Naive thymus-derived CD8-positive, alpha-beta T cell (primary cell): ENCODE data around the gene CEP290. TPM values are rescaled to one million over a fixed set of nuclear protein-coding genes. Genes with fewer than 3 reads are reported as not detected.

Experiments
- ATAC-seq, 2 donors: fragments of 150-1000 bp; cut with Tn5 transposase in 1 of 2; sonication (Bioruptor Pico), chemical (Tn5 transposase) in 1 of 2; 1 replicate in 1 of 2; 2 replicates in 1 of 2; pipeline ENCODE4 v1.10.0; 2021; ENCODE audit warnings: mild to moderate bottlenecking in 2 of 2, moderate library complexity in 2 of 2
- POLR2A ChIA-PET: fragments of 350-600 bp; sonication (Branson Sonifier 250); formaldehyde crosslinking; loops from one replicate; lab custom pipeline; 2021; ENCODE audit warnings: antibody characterized with exemption; lab: Charles Lee
- DNase-seq, 10 donors: peaks; one replicate each; pipeline versions ENCODE4 v3.0.0 to v3.0.0-alpha.2; 2020 to 2022
- H3K27ac Mint-ChIP-seq, 10 donors: one replicate each; pipeline ENCODE4 v1.8.0; 2020 to 2022; ENCODE audit warnings: mild to moderate bottlenecking in 10 of 10, mixed read lengths in 10 of 10, moderate library complexity in 4 of 10, inconsistent platforms in 1 of 10
- H3K27me3 Mint-ChIP-seq, 5 donors: one replicate each; pipeline ENCODE4 v1.8.0; 2021 to 2022; ENCODE audit warnings: mixed read lengths in 5 of 5
- H3K36me3 Mint-ChIP-seq, 3 donors: one replicate each; pipeline ENCODE4 v1.8.0; 2020 to 2022; ENCODE audit warnings: mixed read lengths in 3 of 3, mild to moderate bottlenecking in 2 of 3, inconsistent platforms in 1 of 3
- H3K4me1 Mint-ChIP-seq, 4 donors: one replicate each; pipeline ENCODE4 v1.8.0; 2021 to 2022; ENCODE audit warnings: mixed read lengths in 4 of 4
- H3K4me3 Mint-ChIP-seq, 10 donors: one replicate each; pipeline ENCODE4 v1.8.0; 2020 to 2022; ENCODE audit warnings: mild to moderate bottlenecking in 10 of 10, mixed read lengths in 10 of 10, moderate library complexity in 6 of 10, inconsistent platforms in 1 of 10
- H3K9me3 Mint-ChIP-seq, 9 donors: one replicate each; pipeline ENCODE4 v1.8.0; 2020 to 2022; ENCODE audit warnings: mixed read lengths in 9 of 9, mild to moderate bottlenecking in 3 of 9, inconsistent platforms in 1 of 9, moderate library complexity in 1 of 9
- polyA plus RNA-seq, 3 donors: library from polyadenylated mRNA; unstranded; fragments of 300-500 nt; fragmentation: Illumina TruSeq; gene quantifications; one replicate each; pipeline ENCODE4 v1.2.3, GENCODE V29; 2021
- total RNA-seq, 8 experiments: library from RNA in 2 of 8; stranded (reverse) in 2 of 8; gene quantifications; one replicate each; pipeline ENCODE4 v1.2.3 and lab custom pipeline; 2021 to 2026

Gene CEP290
- total and polyA plus RNA-seq, 5 experiments from 2014 or later = 4.3 to 22.3 (median 6.5) TPM

GRCh38 chr12:88081247-88081646 lies 60.6 kb downstream of the CEP290 start:
- Mint-ChIP-seq H3K27me3 (no peaks in the 10 kb centered on the region), H3K9me3 (no peaks in the 10 kb centered on the region), H3K4me1 (no peaks in the 10 kb centered on the region), H3K4me3 (no peak overlapping the region), H3K36me3 (peaks cover 8 to 84% (median 27%) of the 10 kb centered on the region in 3 donors), H3K27ac (no peak overlapping the region)
- no peak for ATAC-seq
- POLR2A ChIA-PET = no interaction called here
- no peak for DNase-seq

DNA sequence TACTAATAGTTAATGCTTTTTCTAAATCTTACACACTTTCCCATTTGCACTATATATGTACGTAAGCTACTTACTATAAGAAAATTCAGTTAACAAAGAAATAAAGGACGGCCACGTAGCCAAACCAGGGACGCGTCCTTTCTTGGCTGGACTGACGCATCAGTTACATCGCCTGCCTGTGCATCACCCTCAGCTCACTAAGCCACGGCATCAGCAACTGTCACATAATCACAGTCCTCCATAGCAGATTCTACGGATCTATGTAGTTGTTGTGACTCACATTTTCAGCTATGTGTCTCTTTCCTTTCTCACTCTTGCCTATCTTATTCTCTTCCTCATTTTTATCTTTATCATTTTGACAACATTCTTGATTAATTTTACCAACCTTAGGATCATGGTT lies 74.6 kb downstream of the CEP290 start:
- no peak for ATAC-seq
- no peak overlapping the region for H3K4me3 Mint-ChIP-seq
- H3K9me3 Mint-ChIP-seq = no peaks in the 10 kb centered on the region
- peak overlapping the region in 1 of 10 donors; percentile 45 for H3K27ac Mint-ChIP-seq
- H3K4me1 Mint-ChIP-seq = peaks cover 0 to 8% (median 1%) of the 10 kb centered on the region in 4 donors
- no peaks in the 10 kb centered on the region for H3K27me3 Mint-ChIP-seq
- DNase-seq = no peak
- peaks cover 10 to 57% (median 25%) of the 10 kb centered on the region in 3 donors for H3K36me3 Mint-ChIP-seq
- POLR2A ChIA-PET = no interaction called here

DNA sequence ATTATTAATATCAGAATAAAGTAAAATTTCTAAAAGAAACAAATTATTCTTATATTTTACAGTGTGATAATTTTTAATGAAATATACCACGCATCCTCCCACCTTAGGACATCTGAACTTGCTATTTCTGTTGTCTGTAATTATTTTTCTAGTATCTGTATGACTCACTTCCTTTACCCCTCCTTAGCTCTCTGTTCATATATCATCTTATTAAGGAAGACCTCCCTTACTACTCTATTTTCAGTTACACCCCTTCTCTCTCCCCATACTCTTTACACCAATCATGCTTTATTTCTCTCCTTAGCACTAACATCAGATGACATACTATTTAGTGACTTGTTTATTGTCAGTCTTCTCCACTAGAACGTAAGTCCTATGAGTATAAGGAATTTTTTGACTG lies 78.5 kb downstream of the CEP290 start:
- H3K4me1 Mint-ChIP-seq = peaks cover 0 to 8% (median 1%) of the 10 kb centered on the region in 4 donors
- H3K4me3 Mint-ChIP-seq = no peak overlapping the region
- peaks cover 0 to 53% (median 26%) of the 10 kb centered on the region in 3 donors for H3K36me3 Mint-ChIP-seq
- peak overlapping the region in 3 of 10 donors; percentile 4 to 20 (median 5) for H3K27ac Mint-ChIP-seq
- H3K9me3 Mint-ChIP-seq = no peaks in the 10 kb centered on the region
- no peaks in the 10 kb centered on the region for H3K27me3 Mint-ChIP-seq
- DNase-seq (no peak), ATAC-seq (no peak)
- POLR2A ChIA-PET = no interaction called here

- DNase-seq = no peak
- H3K4me1 Mint-ChIP-seq = peaks cover 0 to 8% (median 1%) of the 10 kb centered on the region in 4 donors
- H3K27me3 Mint-ChIP-seq = no peaks in the 10 kb centered on the region
- H3K36me3 Mint-ChIP-seq = peaks cover 0 to 58% (median 28%) of the 10 kb centered on the region in 3 donors
- POLR2A ChIA-PET = no interaction called here
- H3K9me3 Mint-ChIP-seq = no peaks in the 10 kb centered on the region
- H3K27ac Mint-ChIP-seq = no peak overlapping the region
- no peak for ATAC-seq
- no peak overlapping the region for H3K4me3 Mint-ChIP-seq
Measured at GRCh38 chr12:88062474-88062873, 79.4 kb downstream of the CEP290 start.

DNA sequence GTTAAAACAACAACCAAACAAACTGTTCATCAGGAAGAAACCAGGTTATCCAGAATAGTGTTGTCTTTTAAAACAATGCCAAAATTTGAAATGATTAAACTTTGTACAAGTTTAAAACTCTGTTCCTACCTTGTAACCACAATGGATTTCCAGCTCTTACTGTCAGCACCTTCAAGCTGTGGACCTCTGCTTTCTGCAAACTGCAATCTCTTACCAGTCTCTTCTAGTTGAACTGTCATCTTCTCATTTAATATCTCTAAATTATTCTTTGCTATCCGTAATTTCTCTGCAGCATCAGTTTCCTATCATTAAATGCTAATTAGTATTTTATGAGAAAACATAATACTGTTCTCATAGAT lies 83.2 kb downstream of the CEP290 start:
- POLR2A ChIA-PET = no interaction called here
- Mint-ChIP-seq H3K27ac (peak overlapping the region in 2 of 10 donors; percentile 3 to 12), H3K36me3 (peaks cover 0 to 67% (median 29%) of the 10 kb centered on the region in 3 donors), H3K4me1 (peaks cover 0 to 8% (median 1%) of the 10 kb centered on the region in 4 donors), H3K4me3 (no peak overlapping the region), H3K9me3 (no peaks in the 10 kb centered on the region), H3K27me3 (no peaks in the 10 kb centered on the region)
- no peak for ATAC-seq
- DNase-seq = no peak

DNA sequence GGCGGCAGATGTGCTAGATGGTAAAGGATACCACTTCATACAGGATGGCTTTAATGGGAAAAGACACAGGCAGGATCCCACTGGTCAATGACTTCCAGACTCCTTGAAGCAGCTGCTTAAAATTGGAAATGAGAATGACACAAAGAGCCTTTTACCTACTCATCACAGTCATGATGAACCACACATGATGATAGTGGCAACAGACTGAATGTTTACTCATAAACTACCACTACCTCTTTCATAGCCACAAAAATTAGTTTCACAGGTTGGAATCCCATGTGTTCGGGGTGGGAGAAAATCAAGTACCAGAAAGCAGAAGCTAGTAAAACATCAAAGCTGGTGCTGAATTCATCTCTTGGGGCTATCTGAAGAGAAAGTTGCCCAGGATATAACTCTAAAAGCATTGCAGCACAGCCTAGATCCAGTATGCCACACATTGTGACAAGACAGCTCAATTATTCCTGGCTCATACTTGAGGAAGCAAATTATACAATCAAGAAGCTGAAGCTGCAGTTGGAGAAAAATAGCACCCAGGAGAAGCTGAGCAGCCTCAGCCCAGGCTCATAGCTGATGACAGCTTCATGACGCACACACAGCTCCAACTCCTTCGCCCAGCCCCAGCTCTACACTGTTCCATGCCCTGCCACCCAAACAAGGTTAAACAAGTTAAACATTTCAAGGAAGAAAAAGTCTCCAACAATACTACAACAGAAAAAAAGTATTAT lies 83.7 kb downstream of the CEP290 start:
- Mint-ChIP-seq H3K27ac (peak overlapping the region in 2 of 10 donors; percentile 8 to 11), H3K27me3 (no peaks in the 10 kb centered on the region), H3K4me1 (peaks cover 0 to 5% (median 0%) of the 10 kb centered on the region in 4 donors), H3K36me3 (peaks cover 0 to 67% (median 29%) of the 10 kb centered on the region in 3 donors), H3K4me3 (no peak overlapping the region), H3K9me3 (no peaks in the 10 kb centered on the region)
- POLR2A ChIA-PET = no interaction called here
- ATAC-seq (no peak), DNase-seq (no peak)

DNA sequence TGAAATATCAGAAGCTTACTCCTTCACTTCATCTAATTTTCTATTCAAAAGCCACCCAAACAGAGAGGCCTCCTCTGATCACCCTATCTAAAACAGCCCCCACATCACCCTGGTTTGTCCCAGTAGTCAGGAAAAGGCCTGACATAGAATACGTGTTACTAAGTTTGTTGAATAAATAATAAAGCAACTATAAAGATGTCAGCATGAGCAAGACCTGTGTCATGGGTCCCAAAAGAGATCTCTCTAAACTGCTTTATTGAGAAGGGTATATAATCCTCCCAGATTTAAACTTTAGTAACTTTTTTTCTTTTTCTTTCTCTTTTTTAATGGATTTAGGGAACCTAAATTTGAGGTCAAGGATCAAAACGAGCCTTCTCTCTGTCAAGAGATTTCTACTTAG lies 85.3 kb downstream of the CEP290 start:
- Mint-ChIP-seq H3K9me3 (no peaks in the 10 kb centered on the region), H3K27me3 (no peaks in the 10 kb centered on the region), H3K36me3 (peaks cover 0 to 61% (median 18%) of the 10 kb centered on the region in 3 donors), H3K4me3 (no peak overlapping the region), H3K27ac (peak overlapping the region in 4 of 10 donors; percentile 10 to 66 (median 44)), H3K4me1 (no peaks in the 10 kb centered on the region)
- DNase-seq = no peak
- POLR2A ChIA-PET = no interaction called here
- ATAC-seq = no peak

DNA sequence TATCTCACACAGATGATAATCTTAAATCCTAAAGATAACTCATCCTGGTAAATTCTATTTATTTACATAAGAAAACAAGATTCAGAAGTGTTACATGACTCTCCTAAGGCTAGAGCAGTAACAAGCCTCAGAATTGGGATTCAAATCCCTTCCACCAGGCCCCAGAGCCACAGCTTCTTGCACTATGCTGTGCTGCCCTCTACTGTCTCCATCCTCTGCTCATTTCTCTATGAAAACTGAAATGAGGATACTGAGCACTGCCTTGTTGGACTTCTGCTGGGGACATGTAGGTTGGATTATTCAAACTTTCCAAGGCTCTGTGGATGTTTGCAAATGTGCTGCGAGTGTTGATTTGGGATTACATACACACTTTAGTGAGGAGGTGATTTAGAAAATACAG lies 89.2 kb downstream of the CEP290 start:
- H3K36me3 Mint-ChIP-seq = peaks cover 0 to 52% (median 8%) of the 10 kb centered on the region in 3 donors
- no peak overlapping the region for H3K4me3 Mint-ChIP-seq
- no peaks in the 10 kb centered on the region for H3K9me3 Mint-ChIP-seq
- no peaks in the 10 kb centered on the region for H3K27me3 Mint-ChIP-seq
- ATAC-seq (no peak), DNase-seq (no peak)
- peak overlapping the region in 2 of 10 donors; percentile 34 to 64 for H3K27ac Mint-ChIP-seq
- POLR2A ChIA-PET = no interaction called here
- no peaks in the 10 kb centered on the region for H3K4me1 Mint-ChIP-seq

GRCh38 chr12:88044035-88044434 lies 97.9 kb downstream of the CEP290 start:
- Mint-ChIP-seq H3K4me3 (no peak overlapping the region), H3K27me3 (no peaks in the 10 kb centered on the region), H3K36me3 (peaks cover 0 to 56% (median 16%) of the 10 kb centered on the region in 3 donors), H3K9me3 (no peaks in the 10 kb centered on the region), H3K4me1 (peaks cover 7 to 24% (median 15%) of the 10 kb centered on the region in 4 donors), H3K27ac (peak overlapping the region in 2 of 10 donors; percentile 8 to 69)
- POLR2A ChIA-PET = no interaction called here
- DNase-seq (no peak), ATAC-seq (no peak)

DNA sequence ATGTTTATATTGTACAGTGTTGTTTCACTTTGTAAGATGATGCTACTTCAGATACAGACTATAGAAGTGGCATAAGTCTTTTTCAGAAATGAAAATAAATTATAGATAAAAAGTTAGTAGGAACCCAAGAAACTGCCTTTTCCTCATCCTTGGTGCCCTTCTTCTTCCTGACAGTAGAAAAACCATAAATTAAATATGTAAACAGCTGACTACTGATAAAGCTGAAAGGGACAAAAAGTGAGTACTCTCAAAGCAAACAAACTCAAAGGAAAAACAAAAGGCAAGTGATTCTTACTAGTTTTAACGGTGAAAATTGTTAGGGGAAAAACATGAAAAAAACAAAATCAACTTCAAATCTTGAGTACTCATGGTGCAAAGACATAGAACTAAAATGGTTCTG lies 104.1 kb downstream of the CEP290 start:
- Mint-ChIP-seq H3K4me1 (peaks cover 20 to 65% (median 51%) of the 10 kb centered on the region in 4 donors), H3K27ac (no peak overlapping the region), H3K27me3 (no peaks in the 10 kb centered on the region), H3K9me3 (no peaks in the 10 kb centered on the region), H3K4me3 (no peak overlapping the region), H3K36me3 (peaks cover 0 to 13% (median 0%) of the 10 kb centered on the region in 3 donors)
- DNase-seq = no peak
- POLR2A ChIA-PET = no interaction called here
- no peak for ATAC-seq

DNA sequence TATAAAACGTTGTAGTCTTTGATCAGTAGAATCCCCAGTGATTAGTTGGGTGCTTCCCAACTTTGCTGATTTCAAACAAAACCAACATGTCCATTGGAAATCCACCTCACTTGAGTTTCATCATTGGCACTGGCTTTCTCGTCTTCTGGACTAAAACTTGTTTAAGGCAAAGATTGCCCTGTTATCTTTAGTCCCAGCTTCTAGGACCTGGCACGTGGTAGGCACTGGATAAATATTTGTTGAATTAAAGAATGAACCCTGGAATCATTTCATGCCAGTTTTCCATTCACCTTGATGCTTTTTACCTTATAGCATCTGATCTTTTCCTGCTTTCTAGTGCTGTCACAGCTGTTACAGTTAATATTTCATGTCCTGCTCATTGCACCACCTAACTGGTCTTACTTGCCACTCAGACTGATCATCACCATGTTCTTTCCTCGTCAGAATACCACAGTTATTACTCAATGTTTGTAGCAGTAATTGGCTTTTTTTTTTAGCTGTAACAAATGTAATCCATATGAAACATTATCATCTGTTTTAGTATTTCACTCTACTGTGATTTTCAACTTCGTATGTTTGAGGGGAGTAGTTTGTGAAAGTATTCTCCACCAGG lies 105.4 kb downstream of the CEP290 start:
- Mint-ChIP-seq H3K27ac (peak overlapping the region in 8 of 10 donors; percentile 16 to 98 (median 94)), H3K27me3 (no peaks in the 10 kb centered on the region), H3K36me3 (peaks cover 0 to 13% (median 0%) of the 10 kb centered on the region in 3 donors), H3K9me3 (no peaks in the 10 kb centered on the region), H3K4me3 (peak overlapping the region; percentile 95 to 98 (median 96)), H3K4me1 (peaks cover 20 to 57% (median 47%) of the 10 kb centered on the region in 4 donors)
- DNase-seq = no peak
- ATAC-seq = no peak
- POLR2A ChIA-PET = interaction anchor here (1.8 kb wide), 1 partner anchor 105 kb away, joined by 7 read pairs; the partner anchor contains the start of genes CEP290 and TMTC3

GRCh38 chr12:88035907-88036289 lies 106.0 kb downstream of the CEP290 start:
- Mint-ChIP-seq H3K4me1 (peaks cover 20 to 56% (median 45%) of the 10 kb centered on the region in 4 donors), H3K9me3 (no peaks in the 10 kb centered on the region), H3K36me3 (peaks cover 0 to 11% (median 0%) of the 10 kb centered on the region in 3 donors), H3K4me3 (peak overlapping the region; percentile 95 to 98 (median 96)), H3K27ac (peak overlapping the region in 9 of 10 donors; percentile 86 to 98 (median 96)), H3K27me3 (no peaks in the 10 kb centered on the region)
- DNase-seq = peak in 1 of 10 donors; percentile 2
- ATAC-seq = no peak
- POLR2A ChIA-PET = interaction anchor here (1.8 kb wide), 1 partner anchor 106 kb away, joined by 7 read pairs; the partner anchor contains the start of genes CEP290 and TMTC3
